Lower lobe of right lung (tissue), 2 donors: Measurements from ENCODE around the gene PHACTR2. TPM values are rescaled to one million over a fixed set of nuclear protein-coding genes. Genes with fewer than 3 reads are reported as not detected.
"Not testable (repeated sequence)": the region's sequence is repeated elsewhere in the genome, so short reads cannot be mapped to it uniquely, and the experiment has no call there.

Experiments
- ATAC-seq, 2 donors: fragments of 200-7000 bp; cut with Tn5 transposase; one replicate each; pipeline ENCODE4 v1.9.1; 2020 to 2022; ENCODE audit warnings: mild to moderate bottlenecking in 2 of 2, moderate library complexity in 2 of 2
- DNase-seq: peaks from one replicate; pipeline ENCODE4 v3.0.0-alpha.2; 2020
- H3K27ac ChIP-seq: fragments of 200-600 bp; one replicate; pipeline ENCODE4 v1.8.0; 2022
- H3K27me3 ChIP-seq: fragments of 200-600 bp; one replicate; pipeline ENCODE4 v1.8.0; 2022; ENCODE audit warnings: low read depth
- H3K36me3 ChIP-seq: fragments of 200-600 bp; one replicate; pipeline ENCODE4 v1.8.0; 2022; ENCODE audit warnings: mild to moderate bottlenecking
- H3K4me1 ChIP-seq: fragments of 200-600 bp; one replicate; pipeline ENCODE4 v1.8.0; 2022
- H3K4me3 ChIP-seq: fragments of 200-600 bp; one replicate; pipeline ENCODE4 v1.8.0; 2022; ENCODE audit warnings: mild to moderate bottlenecking
- H3K9me3 ChIP-seq: fragments of 200-600 bp; one replicate; pipeline ENCODE4 v1.8.0; 2022
- CTCF ChIP-seq: fragments of 200-600 bp; IDR thresholded peaks from one replicate; pipeline ENCODE4 v1.8.0; 2022; ENCODE audit warnings: antibody characterized with exemption, mild to moderate bottlenecking
- intact Hi-C: fragments of 100-400 bp; cut with DNase I; formaldehyde crosslinking; loops from one replicate; pipeline ENCODE4 v1.11.0; 2022
- total RNA-seq: library from RNA; stranded (reverse); fragmentation: NEBNext Ultra II Directional; extraction: Animal tissue kit (Norgen Biotek cat#: 25700); gene quantifications from one replicate; pipeline ENCODE4 v1.2.1, GENCODE V29; 2021
- donor health status: DM: no; HTN: yes; CAD: no; lungs with severe emphysema.

PHACTR2 gene
- total RNA-seq, 1 donor from 2014 or later, result 115 TPM

- Histone ChIP-seq H3K36me3 (peaks cover 49% of the 10 kb centered on the region), H3K27me3 (no peaks in the 10 kb centered on the region), H3K9me3 (no peaks in the 10 kb centered on the region), H3K4me1 (peaks cover 9% of the 10 kb centered on the region), H3K27ac (no peak overlapping the region), H3K4me3 (no peak overlapping the region)
- intact Hi-C loops, result no loop called here
- DNase-seq (no peak), ATAC-seq (no peak)
- TF ChIP-seq CTCF, result no peak
Measured at GRCh38 chr6:143778926-143779325, 101.2 kb downstream of the PHACTR2 start.

- no peak for DNase-seq
- no peak overlapping the region for H3K4me3 ChIP-seq
- no peaks in the 10 kb centered on the region for H3K4me1 ChIP-seq
- TF ChIP-seq CTCF, result no peak
- H3K27me3 ChIP-seq, result no peaks in the 10 kb centered on the region
- no peak for ATAC-seq
- intact Hi-C loops, result no loop called here
- H3K9me3 ChIP-seq, result peaks cover 6% of the 10 kb centered on the region
- H3K36me3 ChIP-seq, result peaks cover 28% of the 10 kb centered on the region
- no peak overlapping the region for H3K27ac ChIP-seq
Measured at GRCh38 chr6:143782481-143782880, 104.7 kb downstream of the PHACTR2 start.

GRCh38 chr6:143783077-143783476 is 105.3 kb downstream of the PHACTR2 start:
- ATAC-seq (no peak), DNase-seq (no peak)
- Histone ChIP-seq H3K36me3 (peaks cover 26% of the 10 kb centered on the region), H3K27me3 (no peaks in the 10 kb centered on the region), H3K27ac (no peak overlapping the region), H3K9me3 (peaks cover 6% of the 10 kb centered on the region), H3K4me1 (no peaks in the 10 kb centered on the region), H3K4me3 (no peak overlapping the region)
- intact Hi-C loops, result no loop called here
- TF ChIP-seq CTCF, result no peak

- Histone ChIP-seq H3K36me3 (peaks cover 39% of the 10 kb centered on the region), H3K4me3 (no peak overlapping the region), H3K9me3 (peaks cover 6% of the 10 kb centered on the region), H3K27me3 (no peaks in the 10 kb centered on the region), H3K27ac (no peak overlapping the region), H3K4me1 (no peaks in the 10 kb centered on the region)
- intact Hi-C loops, result no loop called here
- ATAC-seq (no peak), DNase-seq (no peak)
- TF ChIP-seq CTCF, result no peak
Measured at GRCh38 chr6:143784316-143784715, 106.6 kb downstream of the PHACTR2 start.

GRCh38 chr6:143786371-143786770 is 108.6 kb downstream of the PHACTR2 start:
- H3K36me3 ChIP-seq, result peaks cover 47% of the 10 kb centered on the region
- intact Hi-C loops, H3K27ac ChIP-seq, DNase-seq, H3K4me1 ChIP-seq, ATAC-seq, H3K27me3 ChIP-seq, H3K9me3 ChIP-seq, H3K4me3 ChIP-seq: not testable (repeated sequence)

- H3K4me1 ChIP-seq, result no peaks in the 10 kb centered on the region
- DNase-seq (no peak), ATAC-seq (no peak)
- no peak overlapping the region for H3K4me3 ChIP-seq
- H3K9me3 ChIP-seq, result peaks cover 5% of the 10 kb centered on the region
- no peaks in the 10 kb centered on the region for H3K27me3 ChIP-seq
- H3K27ac ChIP-seq, result no peak overlapping the region
- no peak for TF ChIP-seq CTCF
- peaks cover 46% of the 10 kb centered on the region for H3K36me3 ChIP-seq
- intact Hi-C loops, result no loop called here
Measured at GRCh38 chr6:143792402-143793279, 114.9 kb downstream of the PHACTR2 start.
